B cell (primary cell): ENCODE results near the gene URM1.

Experiments used
- CTCF ChIP-seq: fragments of 200-600 bp; IDR thresholded peaks from one replicate; pipeline ENCODE4 v1.8.0; 2022; ENCODE audit warnings: antibody characterized with exemption, mild to moderate bottlenecking
- EZH2 ChIP-seq: IDR thresholded peaks from 2 replicates; pipeline ENCODE4 v1.6.1; 2012; ENCODE audit warnings: borderline replicate concordance, low read depth, mild to moderate bottlenecking, moderate library complexity, low read length; ENCODE audit not compliant: insufficient read depth, poor library complexity, severe bottlenecking

GRCh38 chr9:128337936-128338335, 33.2 kb upstream of the URM1 start:
- TF ChIP-seq CTCF (no peak), EZH2 (no peak)
